ENCODE data around the gene FH.

GRCh38 chr1:241550318-241550717 is 30.8 kb upstream of the FH start:
- no peak for TF ChIP-seq CTCF (IDR thresholded peaks at IDR 0.05)
- no peak for TF ChIP-seq POLR2A (IDR thresholded peaks at IDR 0.05)

Data from heart left ventricle (tissue), 13 donors.